Measurements from ENCODE around the gene ZNF672.

ZNF672 gene

GRCh38 chr1:248858891-248859889 lies 21.2 kb downstream of the ZNF672 start, which contains the start of gene ZNF692:
TSS of gene ZNF692 (minus strand) at chr1:248859085. CDS start at chr1:248858309, 776 bp downstream.
- Histone ChIP-seq H3K36me3 (ENCODE audit: control insufficient read depth, insufficient read depth, low read length) (peaks cover 9% of the 10 kb centered on the region), H3K4me3 (replicated peaks; ENCODE audit: low read depth, low read length) (peak within 1 kb of the TSS; percentile 86), H3K27me3 (replicated peaks; ENCODE audit: control insufficient read depth, insufficient read depth, low read length) (no peaks in the 10 kb centered on the region)
- peak; percentile 99 for DNase-seq (ENCODE audit: extremely low read depth, insufficient read length)
- no peak for TF ChIP-seq CTCF (IDR thresholded peaks at IDR 0.05; ENCODE audit: insufficient read depth, low read length, poor library complexity, severe bottlenecking)

DNA sequence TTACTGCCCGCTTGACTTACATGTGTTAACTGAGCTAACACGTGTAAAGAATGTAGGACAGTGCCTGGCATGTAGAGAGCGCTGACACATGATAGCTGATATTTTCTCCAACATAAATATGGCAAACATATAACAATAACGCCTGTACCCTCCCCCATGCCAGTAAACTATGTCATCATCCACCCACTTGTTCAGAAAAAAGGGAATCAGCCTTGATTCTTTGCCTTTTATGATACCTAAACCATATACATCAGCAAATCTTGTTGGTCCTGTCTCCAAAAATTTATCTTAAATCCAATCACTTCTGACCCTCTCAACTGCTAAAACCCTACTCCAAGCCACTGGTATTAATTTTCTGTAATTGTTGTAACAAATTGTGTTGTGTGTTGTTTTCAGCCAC lies 22.0 kb downstream of the ZNF672 start:
- no peak overlapping the region for H3K4me3 ChIP-seq (replicated peaks; ENCODE audit: low read depth, low read length)

DNA sequence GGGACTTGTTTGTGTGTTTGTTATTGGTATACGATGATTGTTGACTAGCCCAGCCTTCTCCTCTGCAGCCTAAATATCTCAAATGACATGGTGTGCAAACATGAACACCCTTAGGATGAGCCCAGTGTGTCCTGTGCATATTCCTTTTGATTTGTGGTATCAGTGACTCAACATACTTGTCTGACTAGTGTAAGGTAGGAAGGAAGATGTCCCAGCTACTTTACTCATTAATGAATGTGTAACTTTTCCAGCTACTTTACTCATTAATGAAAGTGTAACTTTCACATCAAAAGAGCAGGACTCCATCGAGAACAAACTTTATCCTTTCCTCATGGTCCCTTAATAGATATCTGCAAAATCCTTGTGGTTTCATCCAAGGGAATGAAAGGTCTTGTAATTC lies 23.6 kb downstream of the ZNF672 start:
- TF ChIP-seq CTCF (IDR thresholded peaks at IDR 0.05; ENCODE audit: insufficient read depth, low read length, poor library complexity, severe bottlenecking) = no peak
- H3K36me3 ChIP-seq (ENCODE audit: control insufficient read depth, insufficient read depth, low read length) = no peaks in the 10 kb centered on the region
- no peak overlapping the region for H3K4me3 ChIP-seq (replicated peaks; ENCODE audit: low read depth, low read length)
- H3K27me3 ChIP-seq (replicated peaks; ENCODE audit: control insufficient read depth, insufficient read depth, low read length) = no peaks in the 10 kb centered on the region
- no peak for DNase-seq (ENCODE audit: extremely low read depth, insufficient read length)

More for the DNA sequence above, 22.0 kb downstream of the ZNF672 start:
- H3K27me3 ChIP-seq (replicated peaks; ENCODE audit: control insufficient read depth, insufficient read depth, low read length) = no peaks in the 10 kb centered on the region
- H3K36me3 ChIP-seq (ENCODE audit: control insufficient read depth, insufficient read depth, low read length) = peaks cover 6% of the 10 kb centered on the region
- TF ChIP-seq CTCF (IDR thresholded peaks at IDR 0.05; ENCODE audit: insufficient read depth, low read length, poor library complexity, severe bottlenecking) = no peak
- DNase-seq (ENCODE audit: extremely low read depth, insufficient read length) = no peak

DNA sequence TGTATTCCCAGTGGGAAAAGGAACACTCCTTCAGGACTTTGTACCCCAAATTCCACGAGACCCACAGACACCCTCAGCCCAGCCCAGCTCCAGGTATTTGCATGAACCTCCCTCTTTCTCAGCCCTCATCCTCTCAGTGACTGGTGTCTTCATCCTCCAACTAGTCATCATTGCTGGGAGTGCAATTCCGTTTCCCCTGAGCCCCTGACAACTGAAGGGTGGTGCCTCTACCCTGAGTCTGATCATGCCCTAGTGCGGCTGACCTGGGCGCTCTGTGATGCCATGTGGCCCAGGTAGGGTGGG lies 24.6 kb downstream of the ZNF672 start:
- H3K4me3 ChIP-seq (replicated peaks; ENCODE audit: low read depth, low read length) = peak overlapping the region; percentile 74
- no peak for TF ChIP-seq CTCF (IDR thresholded peaks at IDR 0.05; ENCODE audit: insufficient read depth, low read length, poor library complexity, severe bottlenecking)
- no peak for DNase-seq (ENCODE audit: extremely low read depth, insufficient read length)
- H3K27me3 ChIP-seq (replicated peaks; ENCODE audit: control insufficient read depth, insufficient read depth, low read length) = no peaks in the 10 kb centered on the region
- no peaks in the 10 kb centered on the region for H3K36me3 ChIP-seq (ENCODE audit: control insufficient read depth, insufficient read depth, low read length)

DNA sequence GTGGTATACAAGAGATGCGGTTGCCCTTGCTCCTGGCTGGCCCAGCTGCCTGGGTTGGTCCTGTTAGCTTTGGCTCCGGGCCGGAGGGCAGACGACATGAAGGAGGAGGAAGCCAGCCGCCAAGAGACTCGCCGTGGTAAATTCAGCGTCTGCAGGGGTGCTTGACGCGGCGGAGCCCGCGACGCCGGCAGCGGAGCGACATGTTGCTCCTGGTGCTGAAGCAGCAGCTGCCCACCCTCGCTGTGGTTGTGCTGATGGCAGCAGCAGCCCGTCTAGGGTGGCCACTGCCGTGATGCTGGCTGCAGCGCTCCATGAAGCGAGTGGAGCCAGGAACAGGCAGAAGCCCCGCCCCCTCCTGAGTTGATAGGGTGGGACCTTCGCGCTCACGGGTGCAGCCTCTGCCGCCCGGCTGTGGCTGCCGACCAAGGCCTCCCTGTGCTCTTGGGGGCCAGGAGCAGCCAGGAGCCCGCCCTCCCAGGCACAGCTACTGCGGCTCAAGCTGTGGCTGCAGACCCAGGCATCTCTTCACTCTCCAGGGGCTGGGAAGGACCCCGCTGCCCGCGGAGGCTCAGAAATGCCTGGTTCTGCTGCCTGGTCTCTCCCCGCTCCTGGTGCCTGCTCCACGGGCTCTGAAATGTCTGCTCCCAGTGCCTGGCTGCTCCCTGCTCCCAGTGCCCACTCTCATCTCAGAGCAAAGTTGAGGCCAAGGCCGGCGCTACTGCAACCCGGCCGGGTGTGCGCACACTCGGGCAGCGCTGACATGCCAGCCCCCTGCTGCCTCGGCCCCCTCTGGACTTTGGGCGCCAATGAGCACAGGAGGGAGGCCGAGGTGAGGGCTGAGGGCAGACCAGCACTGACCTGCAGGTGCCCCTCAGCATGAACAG lies 25.2 kb downstream of the ZNF672 start:
- peak; percentile 80 for DNase-seq (ENCODE audit: extremely low read depth, insufficient read length)
- Histone ChIP-seq H3K4me3 (replicated peaks; ENCODE audit: low read depth, low read length) (peak overlapping the region; percentile 74), H3K27me3 (replicated peaks; ENCODE audit: control insufficient read depth, insufficient read depth, low read length) (no peaks in the 10 kb centered on the region), H3K36me3 (ENCODE audit: control insufficient read depth, insufficient read depth, low read length) (no peaks in the 10 kb centered on the region)
- no peak for TF ChIP-seq CTCF (IDR thresholded peaks at IDR 0.05; ENCODE audit: insufficient read depth, low read length, poor library complexity, severe bottlenecking)
